ENCODE results near the gene THOP1. TPM values are rescaled to one million over a fixed set of nuclear protein-coding genes. Genes with fewer than 3 reads are reported as not detected.

THOP1 gene
- total RNA-seq (2014; rRNA removed; shearing (Covaris generic)): 271 and 308 TPM in 2 replicates

DNA sequence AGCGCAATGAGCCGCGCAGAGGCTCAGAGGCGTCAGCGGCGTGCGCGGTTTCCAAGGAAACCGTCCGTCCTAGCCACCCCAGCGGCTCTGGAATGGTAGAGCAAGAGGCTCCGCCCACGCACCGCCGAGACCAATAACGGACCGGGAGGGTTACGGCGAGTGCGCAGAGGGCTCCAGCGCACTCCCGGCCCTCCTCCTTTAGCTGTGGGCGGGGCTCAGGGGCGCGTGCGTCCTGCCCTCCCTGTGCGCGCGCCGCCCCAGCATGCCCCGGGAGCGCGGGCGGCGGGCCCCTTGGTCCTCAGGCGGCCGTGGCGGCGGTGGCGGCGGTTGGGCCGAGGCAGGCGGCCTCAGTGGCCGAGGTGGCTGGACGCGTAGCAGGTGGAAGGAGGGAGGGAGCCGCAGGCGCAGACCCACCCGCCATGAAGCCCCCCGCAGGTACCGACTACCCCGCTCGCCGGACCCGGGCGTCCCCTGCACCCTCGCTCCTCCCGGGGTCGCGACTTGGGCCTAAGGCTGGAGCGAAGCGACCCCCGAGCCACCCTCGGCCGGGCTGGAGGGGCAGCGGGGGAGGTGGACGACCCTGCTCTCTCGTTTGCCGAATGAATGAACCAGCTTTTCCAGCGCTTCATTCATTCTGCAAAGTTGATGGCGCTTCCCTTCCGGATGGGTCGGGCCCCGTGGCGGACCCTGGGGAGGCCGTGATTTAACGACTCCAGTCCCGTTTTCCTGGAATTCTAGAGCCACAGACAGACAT, at the start of gene THOP1:
THOP1 (plus strand) TSS at position 260 of the 754 bp plus-strand sequence; CDS start at position 420, 160 bp downstream.
- DNase-seq (ENCODE audit: low spot score): peak; percentile 97

DNA sequence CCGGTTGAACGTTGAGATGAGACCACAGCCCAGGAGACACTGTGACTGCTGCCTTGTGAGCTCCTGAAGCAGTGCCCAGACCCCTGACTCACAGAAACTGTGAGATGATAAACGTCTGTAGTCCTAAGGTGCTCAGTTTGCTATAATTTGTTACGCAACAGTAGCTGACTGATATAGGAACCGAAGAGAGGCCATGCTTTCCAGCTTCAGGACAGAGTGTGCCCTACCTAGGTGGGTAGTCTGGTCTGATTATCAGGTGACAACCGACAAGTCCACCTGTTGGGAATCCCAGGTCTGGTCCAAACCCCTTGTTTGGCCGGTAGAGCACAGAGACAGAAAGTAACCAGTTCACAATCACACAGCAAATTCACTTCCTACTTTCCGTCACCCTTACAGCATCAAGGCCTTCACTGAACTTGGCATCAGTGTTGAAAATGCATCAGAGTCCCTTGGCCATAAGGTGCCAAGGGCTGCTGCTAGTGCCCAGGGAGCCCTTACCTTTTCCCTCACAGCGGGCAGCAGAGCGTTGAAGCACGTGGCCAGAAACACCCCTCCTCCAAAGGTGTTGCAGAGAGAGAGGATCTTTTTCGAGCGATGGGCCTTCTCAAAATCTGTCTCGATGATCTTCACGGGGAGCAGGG, 48.6 kb upstream of the THOP1 start:
- DNase-seq (ENCODE audit: low spot score): no peak

DNA sequence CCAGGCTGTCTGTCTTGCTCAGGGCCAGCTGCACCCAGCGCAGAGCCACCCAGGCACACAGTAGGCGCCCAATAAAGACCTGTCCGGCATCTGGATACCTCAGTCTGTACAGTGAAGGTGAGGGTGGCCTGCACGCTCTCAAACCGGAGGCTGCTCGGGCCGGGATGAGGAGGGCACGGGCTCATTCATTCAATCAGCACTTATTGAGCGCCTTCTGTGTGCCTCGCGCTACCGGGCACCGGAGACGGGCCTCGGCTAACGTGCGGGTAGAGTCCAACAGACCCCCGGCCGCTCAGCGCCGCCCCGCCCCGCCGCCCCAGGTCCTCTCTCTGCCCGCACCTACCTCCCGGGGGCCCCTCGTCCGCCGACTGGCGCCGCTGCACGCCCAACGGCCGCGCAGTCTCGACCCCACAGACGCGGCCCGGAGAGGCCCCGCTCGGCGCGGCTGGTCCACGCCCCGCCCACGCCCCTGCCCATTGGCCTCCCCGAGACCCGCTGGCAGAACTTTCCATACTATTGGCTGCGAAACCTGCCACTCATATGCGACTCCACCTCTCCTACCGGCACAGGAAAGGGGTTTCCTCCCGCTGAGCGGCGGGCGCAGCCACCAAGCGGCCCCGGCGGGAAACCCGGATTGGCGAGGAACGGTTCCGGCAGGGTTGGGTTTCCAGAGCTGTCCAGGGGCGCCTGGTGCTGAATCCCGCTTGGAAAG, 45.5 kb upstream of the THOP1 start, which contains the start of gene SLC39A3:
SLC39A3 (minus strand) TSS at position 416 of the 712 bp plus-strand sequence. CDS start 2,760 bp downstream, outside the sequence.
- DNase-seq (ENCODE audit: low spot score): peak; percentile 94

DNA sequence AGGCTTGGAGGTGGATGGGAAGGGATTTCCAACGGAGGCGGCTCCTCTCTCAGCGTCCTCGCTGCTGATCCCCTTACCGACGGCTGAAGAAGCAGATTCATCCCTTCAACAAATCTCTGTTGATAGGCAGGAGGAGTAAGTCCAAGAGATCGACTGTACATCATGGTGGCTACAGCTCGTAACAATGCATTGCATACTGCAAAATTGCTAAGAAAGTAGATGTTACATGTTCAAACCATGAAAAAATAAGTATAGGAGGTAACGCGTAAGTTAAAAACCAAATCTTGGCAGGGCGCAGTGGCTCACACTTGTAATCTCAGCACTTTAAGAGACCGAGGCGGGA, 45.0 kb upstream of the THOP1 start:
- DNase-seq (ENCODE audit: low spot score): no peak

GRCh38 chr19:2743099-2743498, 42.2 kb upstream of the THOP1 start:
- DNase-seq (ENCODE audit: low spot score): no peak

DNA sequence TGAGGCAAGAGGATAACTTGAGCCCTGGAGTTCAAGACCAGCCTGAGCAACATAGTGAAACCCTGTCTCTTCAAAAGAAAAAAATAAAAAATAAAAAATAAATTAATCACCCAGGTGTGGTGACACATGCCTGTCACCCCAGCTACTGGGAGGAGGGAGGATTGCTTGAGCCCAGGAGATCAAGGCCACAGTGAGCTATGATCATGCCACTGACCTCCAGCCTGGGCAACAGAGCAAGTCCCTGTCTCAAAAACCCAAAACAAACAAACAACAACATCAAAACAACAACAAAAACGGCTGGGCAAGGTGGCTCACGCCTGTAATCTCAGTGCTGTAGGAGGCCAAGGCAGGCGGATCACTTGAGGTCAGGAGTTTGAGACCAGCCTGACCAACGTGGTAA, 41.2 kb upstream of the THOP1 start:
- no peak for DNase-seq (ENCODE audit: low spot score)

DNA sequence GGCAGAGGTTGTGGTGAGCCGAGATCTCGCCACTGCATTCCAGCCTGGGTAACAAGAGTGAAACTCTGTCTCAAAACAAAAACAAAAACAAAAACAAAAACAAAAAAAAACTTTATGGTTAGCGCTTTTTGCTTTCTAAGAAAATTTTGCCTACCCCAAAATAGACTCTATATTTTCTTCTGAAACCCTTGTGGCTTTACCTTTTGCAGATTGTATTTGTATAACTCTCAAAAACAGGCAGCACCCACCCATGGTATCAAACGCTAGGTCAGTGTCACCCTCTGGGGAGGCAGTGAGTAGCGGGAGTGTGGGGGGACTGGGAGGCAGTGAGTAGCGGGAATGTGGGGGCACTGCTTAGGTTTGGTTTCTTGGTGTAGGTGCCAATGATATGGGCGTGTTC, 38.0 kb upstream of the THOP1 start:
- DNase-seq (ENCODE audit: low spot score): no peak

- DNase-seq (ENCODE audit: low spot score): no peak
These were observed 34.4 kb upstream of the THOP1 start for GRCh38 chr19:2750808-2751437.

DNA sequence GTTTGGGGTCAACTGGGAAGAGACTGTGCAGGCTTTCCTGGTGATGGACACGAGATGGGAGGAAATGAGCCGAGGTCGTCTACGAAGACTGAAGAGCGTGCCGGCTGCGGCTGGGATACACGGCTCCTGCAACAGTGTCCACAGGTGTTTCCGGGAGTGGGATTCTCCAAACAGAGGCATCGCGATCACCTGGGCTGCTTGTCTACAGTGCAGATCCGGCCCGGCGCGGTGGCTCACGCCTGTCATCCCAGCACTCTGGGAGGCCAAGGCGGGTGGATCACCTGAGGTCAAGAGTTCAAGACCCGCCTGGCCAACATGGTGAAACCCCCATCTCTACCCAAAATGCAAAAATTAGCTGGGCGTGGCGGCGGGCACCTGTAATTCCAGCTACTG, 33.9 kb upstream of the THOP1 start:
- DNase-seq (ENCODE audit: low spot score): no peak

- no peak for DNase-seq (ENCODE audit: low spot score)
These were observed 30.4 kb upstream of the THOP1 start for GRCh38 chr19:2754659-2755447.

GRCh38 chr19:2755448-2755705, 29.9 kb upstream of the THOP1 start:
- DNase-seq (ENCODE audit: low spot score): no peak

DNA sequence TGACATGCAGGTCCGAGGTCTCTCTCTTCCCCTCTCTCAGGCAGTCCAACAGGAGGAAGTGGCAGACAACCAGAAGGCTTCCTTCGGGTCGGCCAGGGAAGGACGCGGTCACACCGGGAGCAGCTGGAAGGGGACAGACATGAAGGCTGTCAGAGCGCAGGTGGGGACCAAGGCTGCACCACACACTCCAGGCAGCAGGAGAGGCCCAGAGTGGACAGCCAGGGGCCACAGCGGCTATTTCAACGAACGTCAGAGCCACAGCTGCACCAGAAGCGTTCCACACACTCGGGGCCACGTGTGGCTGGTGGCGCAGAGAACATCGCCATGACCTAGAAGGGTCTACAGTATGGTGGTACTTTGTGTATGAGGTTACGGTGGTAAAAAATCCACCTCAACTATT, 29.5 kb upstream of the THOP1 start:
- DNase-seq (ENCODE audit: low spot score): no peak

GRCh38 chr19:2756477-2756876, 28.8 kb upstream of the THOP1 start:
- no peak for DNase-seq (ENCODE audit: low spot score)

GRCh38 chr19:2756921-2757881, 28.1 kb upstream of the THOP1 start:
- DNase-seq (ENCODE audit: low spot score): no peak

GRCh38 chr19:2758601-2759313, 26.5 kb upstream of the THOP1 start:
- DNase-seq (ENCODE audit: low spot score): no peak

GRCh38 chr19:2759362-2759761, 25.9 kb upstream of the THOP1 start:
- DNase-seq (ENCODE audit: low spot score): no peak

- no peak for DNase-seq (ENCODE audit: low spot score)
These were observed 25.3 kb upstream of the THOP1 start for GRCh38 chr19:2759965-2760364.

- DNase-seq (ENCODE audit: low spot score): no peak
These were observed 24.0 kb upstream of the THOP1 start for GRCh38 chr19:2761309-2761677.

DNA sequence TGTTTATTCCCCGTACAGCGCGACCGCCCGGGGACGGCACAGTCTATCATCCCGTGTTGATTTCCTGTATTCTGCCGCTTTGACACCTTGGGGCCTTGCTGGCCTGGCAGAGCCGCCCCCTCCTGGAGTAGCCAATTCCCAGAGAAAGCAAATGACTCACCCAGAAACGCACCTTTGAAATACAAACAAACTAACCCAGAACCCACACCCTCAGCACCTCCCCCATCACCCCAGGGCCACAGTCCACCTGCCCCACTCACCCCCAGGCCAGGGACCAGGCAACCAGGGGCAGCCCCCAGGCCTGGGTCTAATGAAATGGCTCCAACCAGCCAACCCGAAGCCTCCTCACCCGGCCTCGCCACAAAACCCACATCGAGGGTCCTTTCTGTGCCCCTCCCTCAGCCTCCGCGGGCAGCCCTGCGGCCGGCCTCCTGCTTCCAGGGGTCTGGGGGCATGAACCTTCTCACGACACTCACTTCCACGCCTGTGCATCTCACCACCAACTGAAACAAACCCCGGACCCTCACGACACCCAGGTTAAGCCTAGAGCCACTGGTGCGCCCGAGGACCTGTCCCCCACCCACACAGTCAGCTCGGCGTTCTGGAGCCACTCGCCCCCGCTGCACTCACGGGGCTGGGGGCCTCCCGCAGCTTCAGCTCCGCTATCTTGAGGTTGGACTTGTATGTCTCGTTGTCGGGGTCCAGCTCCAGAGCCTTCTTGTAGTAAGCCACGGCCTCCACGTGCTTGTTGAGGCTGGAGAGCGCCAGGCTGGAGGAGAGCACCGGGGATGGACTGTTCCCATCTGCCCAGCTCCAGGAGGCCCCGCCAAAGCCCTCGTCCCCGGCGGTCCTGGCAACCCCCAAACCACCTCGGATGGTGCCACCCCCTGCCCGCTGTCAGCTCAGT, 23.2 kb upstream of the THOP1 start:
- DNase-seq (ENCODE audit: low spot score): no peak

Measured in HT-29 (cell line).